Gastrocnemius medialis (tissue), 4 donors: ENCODE results near the gene LEMD1.

ENCODE experiments used
- POLR2A ChIP-seq, 2 donors: fragments of 450-650 bp; IDR thresholded peaks; one replicate each; pipeline ENCODE4 v1.6.1; 2017; ENCODE audit warnings: antibody characterized with exemption in 2 of 2, mild to moderate bottlenecking in 2 of 2, moderate library complexity in 2 of 2
- TF ChIP-seq, protein P1 (sequence below), 5 experiments: fragments of 450-650 bp in 3 of 5; fragments of 200-600 bp in 2 of 5; sonication (generic) in 2 of 5; IDR thresholded peaks in 4 of 5; conservative IDR thresholded peaks in 1 of 5; 1 replicate in 4 of 5; 2 replicates in 1 of 5; pipeline ENCODE4 v1.5.1; 2016 to 2019; ENCODE audit warnings: antibody characterized with exemption in 5 of 5, mild to moderate bottlenecking in 3 of 5, moderate library complexity in 3 of 5

DNA sequence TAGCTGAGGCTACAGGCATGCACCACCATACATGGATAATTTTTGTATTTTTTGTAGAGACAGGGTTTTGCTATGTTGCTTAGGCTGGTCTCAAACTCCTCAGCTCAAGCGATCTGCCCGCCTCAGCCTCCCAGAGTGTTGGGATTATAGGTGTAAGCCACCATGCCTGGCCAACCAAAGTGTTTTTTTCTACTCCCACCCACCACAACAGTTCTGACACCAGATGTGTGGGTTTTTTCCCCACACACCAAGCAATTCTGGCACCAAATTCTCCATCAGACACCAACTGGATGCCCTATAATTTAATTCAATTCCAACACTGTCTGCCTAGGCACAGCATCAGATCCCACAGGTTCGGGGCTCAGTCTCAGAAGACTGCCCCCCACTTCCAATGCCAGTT lies 44.5 kb downstream of the LEMD1 start:
- TF ChIP-seq, protein P1, sequence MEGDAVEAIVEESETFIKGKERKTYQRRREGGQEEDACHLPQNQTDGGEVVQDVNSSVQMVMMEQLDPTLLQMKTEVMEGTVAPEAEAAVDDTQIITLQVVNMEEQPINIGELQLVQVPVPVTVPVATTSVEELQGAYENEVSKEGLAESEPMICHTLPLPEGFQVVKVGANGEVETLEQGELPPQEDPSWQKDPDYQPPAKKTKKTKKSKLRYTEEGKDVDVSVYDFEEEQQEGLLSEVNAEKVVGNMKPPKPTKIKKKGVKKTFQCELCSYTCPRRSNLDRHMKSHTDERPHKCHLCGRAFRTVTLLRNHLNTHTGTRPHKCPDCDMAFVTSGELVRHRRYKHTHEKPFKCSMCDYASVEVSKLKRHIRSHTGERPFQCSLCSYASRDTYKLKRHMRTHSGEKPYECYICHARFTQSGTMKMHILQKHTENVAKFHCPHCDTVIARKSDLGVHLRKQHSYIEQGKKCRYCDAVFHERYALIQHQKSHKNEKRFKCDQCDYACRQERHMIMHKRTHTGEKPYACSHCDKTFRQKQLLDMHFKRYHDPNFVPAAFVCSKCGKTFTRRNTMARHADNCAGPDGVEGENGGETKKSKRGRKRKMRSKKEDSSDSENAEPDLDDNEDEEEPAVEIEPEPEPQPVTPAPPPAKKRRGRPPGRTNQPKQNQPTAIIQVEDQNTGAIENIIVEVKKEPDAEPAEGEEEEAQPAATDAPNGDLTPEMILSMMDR (IDR thresholded peaks at IDR 0.05 in 4 of 5, conservative IDR thresholded peaks at IDR 0.05 in 1 of 5) = no peak
- TF ChIP-seq POLR2A (IDR thresholded peaks at IDR 0.05) = no peak
